ENCODE measurements around the gene OSER1.
"Not testable (repeated sequence)": the region's sequence is repeated elsewhere in the genome, so short reads cannot be mapped to it uniquely, and the experiment has no call there.

Gene OSER1

GRCh38 chr20:44200371-44200770 is 10.2 kb downstream of the OSER1 start:
- TF ChIP-seq, protein P1, sequence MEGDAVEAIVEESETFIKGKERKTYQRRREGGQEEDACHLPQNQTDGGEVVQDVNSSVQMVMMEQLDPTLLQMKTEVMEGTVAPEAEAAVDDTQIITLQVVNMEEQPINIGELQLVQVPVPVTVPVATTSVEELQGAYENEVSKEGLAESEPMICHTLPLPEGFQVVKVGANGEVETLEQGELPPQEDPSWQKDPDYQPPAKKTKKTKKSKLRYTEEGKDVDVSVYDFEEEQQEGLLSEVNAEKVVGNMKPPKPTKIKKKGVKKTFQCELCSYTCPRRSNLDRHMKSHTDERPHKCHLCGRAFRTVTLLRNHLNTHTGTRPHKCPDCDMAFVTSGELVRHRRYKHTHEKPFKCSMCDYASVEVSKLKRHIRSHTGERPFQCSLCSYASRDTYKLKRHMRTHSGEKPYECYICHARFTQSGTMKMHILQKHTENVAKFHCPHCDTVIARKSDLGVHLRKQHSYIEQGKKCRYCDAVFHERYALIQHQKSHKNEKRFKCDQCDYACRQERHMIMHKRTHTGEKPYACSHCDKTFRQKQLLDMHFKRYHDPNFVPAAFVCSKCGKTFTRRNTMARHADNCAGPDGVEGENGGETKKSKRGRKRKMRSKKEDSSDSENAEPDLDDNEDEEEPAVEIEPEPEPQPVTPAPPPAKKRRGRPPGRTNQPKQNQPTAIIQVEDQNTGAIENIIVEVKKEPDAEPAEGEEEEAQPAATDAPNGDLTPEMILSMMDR (conservative IDR thresholded peaks at IDR 0.05; ENCODE audit: low read depth, low read length), result no peak
- no peak for DNase-seq (ENCODE audit: low read depth)
- no peak overlapping the region for H3K4me3 ChIP-seq (ENCODE audit: low read length)

GRCh38 chr20:44199877-44200276 is 10.7 kb downstream of the OSER1 start:
- TF ChIP-seq, protein P1 (conservative IDR thresholded peaks at IDR 0.05; ENCODE audit: low read depth, low read length), result no peak

DNA sequence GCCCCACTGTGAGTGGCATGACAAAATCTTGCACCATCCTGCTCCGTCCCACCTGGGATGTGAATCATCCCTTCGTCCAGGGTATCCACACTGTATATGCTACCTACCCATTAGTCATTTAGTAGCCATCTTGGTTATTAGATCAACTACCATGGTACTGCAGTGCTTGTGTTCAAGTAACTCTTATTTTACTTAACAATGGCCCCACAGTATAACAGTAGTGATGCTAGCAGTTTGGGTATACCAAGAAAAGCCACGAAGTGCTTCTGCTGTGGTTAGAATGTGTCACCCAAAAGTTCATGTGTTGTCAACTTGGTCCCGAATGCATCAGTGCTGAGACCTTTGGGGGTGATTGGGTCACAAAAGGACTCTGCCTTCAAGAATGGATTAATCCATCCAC is 11.7 kb downstream of the OSER1 start:
- DNase-seq (ENCODE audit: low read depth), result no peak
- no peak overlapping the region for H3K4me3 ChIP-seq (ENCODE audit: low read length)
- TF ChIP-seq, protein P1 (conservative IDR thresholded peaks at IDR 0.05; ENCODE audit: low read depth, low read length), result no peak

More at GRCh38 chr20:44199877-44200276, 10.7 kb downstream of the OSER1 start:
- H3K4me3 ChIP-seq (ENCODE audit: low read length), result no peak overlapping the region
- DNase-seq (ENCODE audit: low read depth), result no peak

DNA sequence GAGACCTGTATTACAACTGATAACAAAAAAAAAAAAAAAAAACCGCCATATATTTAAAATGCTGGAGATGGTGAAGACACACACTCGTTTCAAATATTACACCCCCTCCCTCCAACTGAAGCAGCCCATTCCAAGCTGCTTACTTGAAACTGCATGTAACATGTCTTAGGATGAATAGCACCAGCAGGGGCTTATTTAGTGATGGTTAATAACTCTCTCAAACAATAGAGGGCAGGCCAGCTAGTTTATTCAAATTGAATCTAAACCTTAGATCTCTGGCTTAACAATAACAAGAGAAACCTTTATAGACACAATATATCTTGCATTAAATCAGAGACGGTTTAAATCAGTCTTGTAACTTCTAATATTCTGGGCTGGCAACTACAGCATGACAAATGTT is 14.3 kb downstream of the OSER1 start:
- DNase-seq (ENCODE audit: low read depth), result no peak
- H3K4me3 ChIP-seq (ENCODE audit: low read length), result no peak overlapping the region
- TF ChIP-seq, protein P1 (conservative IDR thresholded peaks at IDR 0.05; ENCODE audit: low read depth, low read length), result no peak

DNA sequence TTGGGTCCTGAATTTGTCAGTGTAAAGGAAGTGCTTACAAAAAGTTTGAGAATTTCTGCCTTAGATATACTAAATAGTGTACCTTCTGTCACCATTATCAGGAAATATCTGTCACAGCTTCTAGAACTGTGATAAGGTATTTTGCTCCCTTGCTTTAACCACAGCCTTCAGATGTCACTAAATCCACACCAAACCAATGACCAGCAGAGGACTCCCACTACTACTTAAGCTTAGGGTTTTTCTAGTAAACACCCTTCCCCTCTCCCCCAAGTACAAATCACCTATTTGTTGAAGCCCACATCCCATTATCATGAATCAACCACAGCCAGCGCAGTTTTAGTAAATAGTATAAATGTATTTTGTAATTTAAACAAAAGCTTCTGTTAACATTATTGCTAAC is 15.0 kb downstream of the OSER1 start:
- H3K4me3 ChIP-seq (ENCODE audit: low read length), result no peak overlapping the region
- TF ChIP-seq, protein P1 (conservative IDR thresholded peaks at IDR 0.05; ENCODE audit: low read depth, low read length), result no peak
- DNase-seq (ENCODE audit: low read depth), result no peak

- no peak overlapping the region for H3K4me3 ChIP-seq (ENCODE audit: low read length)
- no peak for DNase-seq (ENCODE audit: low read depth)
- TF ChIP-seq, protein P1 (conservative IDR thresholded peaks at IDR 0.05; ENCODE audit: low read depth, low read length), result no peak
These were observed 16.8 kb downstream of the OSER1 start for GRCh38 chr20:44193801-44194200.

DNA sequence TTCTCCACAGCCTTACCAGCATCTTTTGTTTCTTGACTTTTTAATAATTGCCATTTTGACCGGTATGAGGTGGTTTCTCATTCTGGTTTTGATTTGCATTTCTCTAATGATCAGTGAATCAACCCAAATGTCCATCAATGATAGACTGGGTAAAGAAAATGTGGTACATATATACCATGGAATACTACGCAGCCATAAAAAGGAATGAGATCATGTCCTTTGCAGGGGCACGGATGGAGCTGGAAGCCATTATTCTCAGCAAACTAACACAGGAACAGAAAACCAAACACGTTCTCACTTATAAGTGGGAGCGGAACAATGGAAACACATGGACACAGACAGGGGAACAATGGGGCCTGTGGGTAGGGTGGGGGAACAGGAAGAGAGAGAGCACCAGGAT is 18.9 kb downstream of the OSER1 start:
- DNase-seq (ENCODE audit: low read depth); H3K4me3 ChIP-seq (ENCODE audit: low read length): not testable (repeated sequence)
